PFSK-1 (cell line): ENCODE measurements around the gene TMEM109.

Source experiments
- FOXP2 ChIP-seq: optimal IDR thresholded peaks from 2 replicates; pipeline ENCODE3; 2011; ENCODE audit warnings: borderline replicate concordance, control low read depth, inconsistent platforms; ENCODE audit not compliant: insufficient read depth; ENCODE audit errors: extremely low read length, extremely low read depth
- POLR2AphosphoS5 ChIP-seq: IDR thresholded peaks from 2 replicates; pipeline ENCODE4 v1.6.1; 2012; ENCODE audit warnings: low read depth, mild to moderate bottlenecking, control low read depth, low read length, moderate library complexity
- REST ChIP-seq, 2 experiments: IDR thresholded peaks; 2 replicates each; pipeline versions ENCODE4 v1.6.1 to v1.8.0; 2011 to 2012; ENCODE audit warnings: low read depth in 2 of 2, low read length in 2 of 2, control low read depth in 1 of 2, inconsistent platforms in 1 of 2, mild to moderate bottlenecking in 1 of 2, moderate library complexity in 1 of 2; ENCODE audit not compliant: insufficient read depth in 1 of 2
- SIN3A ChIP-seq: IDR thresholded peaks from 2 replicates; pipeline ENCODE4 v1.6.1; 2012; ENCODE audit warnings: mild to moderate bottlenecking, low read length, moderate library complexity, borderline replicate concordance; ENCODE audit not compliant: insufficient read depth
- TAF1 ChIP-seq: IDR thresholded peaks from 2 replicates; pipeline ENCODE4 v1.6.1; 2012; ENCODE audit warnings: low read length, control low read depth, borderline replicate concordance; ENCODE audit not compliant: insufficient read depth

Gene TMEM109

GRCh38 chr11:60874421-60875365 lies 39.3 kb upstream of the TMEM109 start:
- TF ChIP-seq REST (IDR thresholded peaks at IDR 0.05; ENCODE audit: insufficient read depth in 1 of 2, low read depth in 2 of 2, low read length in 2 of 2): no peak
- TF ChIP-seq POLR2AphosphoS5: no peak
- TF ChIP-seq SIN3A: no peak
- no peak for TF ChIP-seq TAF1
- no peak for TF ChIP-seq FOXP2

GRCh38 chr11:60875366-60876167 lies 38.4 kb upstream of the TMEM109 start:
- no peak for TF ChIP-seq TAF1
- TF ChIP-seq POLR2AphosphoS5: no peak
- no peak for TF ChIP-seq REST (IDR thresholded peaks at IDR 0.05; ENCODE audit: insufficient read depth in 1 of 2, low read depth in 2 of 2, low read length in 2 of 2)
- TF ChIP-seq FOXP2: no peak
- TF ChIP-seq SIN3A: no peak

GRCh38 chr11:60876168-60876485 lies 37.8 kb upstream of the TMEM109 start:
- TF ChIP-seq FOXP2 (no peak), REST (IDR thresholded peaks at IDR 0.05; ENCODE audit: insufficient read depth in 1 of 2, low read depth in 2 of 2, low read length in 2 of 2) (no peak), SIN3A (no peak), TAF1 (no peak), POLR2AphosphoS5 (no peak)

- TF ChIP-seq TAF1 (no peak), POLR2AphosphoS5 (no peak), SIN3A (no peak), REST (IDR thresholded peaks at IDR 0.05; ENCODE audit: insufficient read depth in 1 of 2, low read depth in 2 of 2, low read length in 2 of 2) (no peak), FOXP2 (no peak)
These were observed 35.5 kb upstream of the TMEM109 start for GRCh38 chr11:60878245-60879101.
